Vagina (tissue), 2 donors: ENCODE results near the gene TOLLIP. TPM values are rescaled to one million over a fixed set of nuclear protein-coding genes. Genes with fewer than 3 reads are reported as not detected.
"Not testable (repeated sequence)": the region's sequence is repeated elsewhere in the genome, so short reads cannot be mapped to it uniquely, and the experiment has no call there.

Experiments
- DNase-seq, 2 donors: peaks; one replicate each; pipeline ENCODE4 v3.0.0-alpha.2; 2017; ENCODE audit errors: extremely low spot score in 2 of 2
- H3K27ac ChIP-seq: fragments of 200-600 bp; sonication (generic); one replicate; pipeline ENCODE4 v1.5.1; 2019
- H3K27me3 ChIP-seq: fragments of 200-600 bp; sonication (generic); one replicate; pipeline ENCODE4 v1.5.1; 2019
- H3K36me3 ChIP-seq, 2 donors: fragments of 200-600 bp; sonication (generic); one replicate each; pipeline ENCODE4 v1.5.1; 2017 to 2019
- H3K4me1 ChIP-seq: fragments of 200-600 bp; sonication (generic); one replicate; pipeline ENCODE4 v1.5.1; 2019
- H3K4me3 ChIP-seq, 2 donors: fragments of 200-600 bp; sonication (generic); 1 replicate in 1 of 2; 2 replicates in 1 of 2; pipeline ENCODE4 v1.5.1; 2016 to 2019
- H3K9me3 ChIP-seq: fragments of 200-600 bp; sonication (generic); one replicate; pipeline ENCODE4 v1.5.1; 2019
- POLR2A ChIP-seq, 2 donors: fragments of 450-650 bp; IDR thresholded peaks; one replicate each; pipeline ENCODE4 v1.6.1; 2017; ENCODE audit warnings: antibody characterized with exemption in 2 of 2, mild to moderate bottlenecking in 2 of 2, moderate library complexity in 2 of 2
- POLR2AphosphoS5 ChIP-seq, 2 donors: sonication (generic); formaldehyde crosslinking; IDR thresholded peaks; one replicate each; pipeline ENCODE4 v1.9.0; 2017; ENCODE audit warnings: antibody characterized with exemption in 2 of 2, mild to moderate bottlenecking in 2 of 2, low read depth in 1 of 2; ENCODE audit not compliant: insufficient read depth in 1 of 2
- intact Hi-C: fragments of 100-400 bp; cut with DNase I; formaldehyde crosslinking; loops from one replicate; pipeline ENCODE4 v1.15.1; 2023
- total RNA-seq: library from RNA; depleted of rRNA; stranded (reverse); fragments of >200 nt; gene quantifications from one replicate; pipeline ENCODE4 v1.2.3, GENCODE V29; 2016
- TF ChIP-seq, protein P1 (sequence below), 3 experiments: fragments of 450-650 bp in 2 of 3; fragments of 200-600 bp in 1 of 3; sonication (generic) in 1 of 3; IDR thresholded peaks; one replicate each; pipeline ENCODE4 v1.5.1; 2017 to 2019; ENCODE audit warnings: antibody characterized with exemption in 3 of 3, mild to moderate bottlenecking in 2 of 3, moderate library complexity in 2 of 3

TOLLIP gene
- total RNA-seq, 1 donor from 2014 or later: 52.5 TPM

DNA sequence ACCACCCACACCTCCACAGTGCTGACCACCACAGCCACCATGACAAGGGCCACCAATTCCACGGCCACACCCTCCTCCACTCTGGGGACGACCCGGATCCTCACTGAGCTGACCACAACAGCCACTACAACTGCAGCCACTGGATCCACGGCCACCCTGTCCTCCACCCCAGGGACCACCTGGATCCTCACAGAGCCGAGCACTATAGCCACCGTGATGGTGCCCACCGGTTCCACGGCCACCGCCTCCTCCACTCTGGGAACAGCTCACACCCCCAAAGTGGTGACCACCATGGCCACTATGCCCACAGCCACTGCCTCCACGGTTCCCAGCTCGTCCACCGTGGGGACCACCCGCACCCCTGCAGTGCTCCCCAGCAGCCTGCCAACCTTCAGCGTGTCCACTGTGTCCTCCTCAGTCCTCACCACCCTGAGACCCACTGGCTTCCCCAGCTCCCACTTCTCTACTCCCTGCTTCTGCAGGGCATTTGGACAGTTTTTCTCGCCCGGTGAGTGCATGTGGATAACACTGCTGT is 58.1 kb downstream of the TOLLIP start:
- intact Hi-C loops: no loop called here
- TF ChIP-seq, protein P1, sequence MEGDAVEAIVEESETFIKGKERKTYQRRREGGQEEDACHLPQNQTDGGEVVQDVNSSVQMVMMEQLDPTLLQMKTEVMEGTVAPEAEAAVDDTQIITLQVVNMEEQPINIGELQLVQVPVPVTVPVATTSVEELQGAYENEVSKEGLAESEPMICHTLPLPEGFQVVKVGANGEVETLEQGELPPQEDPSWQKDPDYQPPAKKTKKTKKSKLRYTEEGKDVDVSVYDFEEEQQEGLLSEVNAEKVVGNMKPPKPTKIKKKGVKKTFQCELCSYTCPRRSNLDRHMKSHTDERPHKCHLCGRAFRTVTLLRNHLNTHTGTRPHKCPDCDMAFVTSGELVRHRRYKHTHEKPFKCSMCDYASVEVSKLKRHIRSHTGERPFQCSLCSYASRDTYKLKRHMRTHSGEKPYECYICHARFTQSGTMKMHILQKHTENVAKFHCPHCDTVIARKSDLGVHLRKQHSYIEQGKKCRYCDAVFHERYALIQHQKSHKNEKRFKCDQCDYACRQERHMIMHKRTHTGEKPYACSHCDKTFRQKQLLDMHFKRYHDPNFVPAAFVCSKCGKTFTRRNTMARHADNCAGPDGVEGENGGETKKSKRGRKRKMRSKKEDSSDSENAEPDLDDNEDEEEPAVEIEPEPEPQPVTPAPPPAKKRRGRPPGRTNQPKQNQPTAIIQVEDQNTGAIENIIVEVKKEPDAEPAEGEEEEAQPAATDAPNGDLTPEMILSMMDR (IDR thresholded peaks at IDR 0.05): no peak
- no peak for TF ChIP-seq POLR2A (IDR thresholded peaks at IDR 0.05)
- TF ChIP-seq POLR2AphosphoS5 (IDR thresholded peaks at IDR 0.05; ENCODE audit: insufficient read depth in 1 of 2, low read depth in 1 of 2): no peak
- Histone ChIP-seq H3K27ac (no peak overlapping the region), H3K4me3 (no peak overlapping the region), H3K36me3 (no peaks in the 10 kb centered on the region), H3K27me3 (no peaks in the 10 kb centered on the region), H3K9me3 (no peaks in the 10 kb centered on the region), H3K4me1 (no peaks in the 10 kb centered on the region)
- DNase-seq: no peak

DNA sequence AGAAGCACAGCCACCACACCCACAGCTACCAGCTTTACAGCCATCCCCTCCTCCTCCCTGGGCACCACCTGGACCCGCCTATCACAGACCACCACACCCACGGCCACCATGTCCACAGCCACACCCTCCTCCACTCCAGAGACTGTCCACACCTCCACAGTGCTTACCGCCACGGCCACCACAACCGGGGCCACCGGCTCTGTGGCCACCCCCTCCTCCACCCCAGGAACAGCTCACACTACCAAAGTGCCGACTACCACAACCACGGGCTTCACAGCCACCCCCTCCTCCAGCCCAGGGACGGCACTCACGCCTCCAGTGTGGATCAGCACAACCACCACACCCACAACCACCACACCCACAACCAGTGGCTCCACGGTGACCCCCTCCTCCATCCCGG is 59.0 kb downstream of the TOLLIP start:
- H3K27me3 ChIP-seq, H3K27ac ChIP-seq, H3K4me3 ChIP-seq, H3K4me1 ChIP-seq, DNase-seq, H3K36me3 ChIP-seq, H3K9me3 ChIP-seq, intact Hi-C loops: not testable (repeated sequence)

DNA sequence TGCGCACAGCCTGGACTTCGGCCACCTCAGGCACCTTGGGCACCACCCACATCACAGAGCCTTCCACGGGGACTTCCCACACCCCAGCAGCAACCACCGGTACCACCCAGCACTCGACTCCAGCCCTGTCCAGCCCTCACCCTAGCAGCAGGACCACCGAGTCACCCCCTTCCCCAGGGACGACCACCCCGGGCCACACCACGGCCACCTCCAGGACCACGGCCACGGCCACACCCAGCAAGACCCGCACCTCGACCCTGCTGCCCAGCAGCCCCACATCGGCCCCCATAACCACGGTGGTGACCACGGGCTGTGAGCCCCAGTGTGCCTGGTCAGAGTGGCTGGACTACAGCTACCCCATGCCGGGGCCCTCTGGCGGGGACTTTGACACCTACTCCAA is 60.5 kb downstream of the TOLLIP start:
- H3K4me3 ChIP-seq, DNase-seq, H3K36me3 ChIP-seq, intact Hi-C loops, H3K27ac ChIP-seq, H3K27me3 ChIP-seq, H3K4me1 ChIP-seq, H3K9me3 ChIP-seq: not testable (repeated sequence)

DNA sequence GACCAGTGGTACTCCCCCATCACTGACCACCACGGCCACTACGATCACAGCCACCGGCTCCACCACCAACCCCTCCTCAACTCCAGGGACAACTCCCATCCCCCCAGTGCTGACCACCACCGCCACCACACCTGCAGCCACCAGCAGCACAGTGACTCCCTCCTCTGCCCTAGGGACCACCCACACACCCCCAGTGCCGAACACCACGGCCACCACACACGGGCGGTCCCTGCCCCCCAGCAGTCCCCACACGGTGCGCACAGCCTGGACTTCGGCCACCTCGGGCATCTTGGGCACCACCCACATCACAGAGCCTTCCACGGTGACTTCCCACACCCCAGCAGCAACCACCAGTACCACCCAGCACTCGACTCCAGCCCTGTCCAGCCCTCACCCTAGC is 62.4 kb downstream of the TOLLIP start:
- H3K27me3 ChIP-seq, H3K36me3 ChIP-seq, H3K9me3 ChIP-seq, H3K4me3 ChIP-seq, H3K27ac ChIP-seq, intact Hi-C loops, DNase-seq, H3K4me1 ChIP-seq: not testable (repeated sequence)

DNA sequence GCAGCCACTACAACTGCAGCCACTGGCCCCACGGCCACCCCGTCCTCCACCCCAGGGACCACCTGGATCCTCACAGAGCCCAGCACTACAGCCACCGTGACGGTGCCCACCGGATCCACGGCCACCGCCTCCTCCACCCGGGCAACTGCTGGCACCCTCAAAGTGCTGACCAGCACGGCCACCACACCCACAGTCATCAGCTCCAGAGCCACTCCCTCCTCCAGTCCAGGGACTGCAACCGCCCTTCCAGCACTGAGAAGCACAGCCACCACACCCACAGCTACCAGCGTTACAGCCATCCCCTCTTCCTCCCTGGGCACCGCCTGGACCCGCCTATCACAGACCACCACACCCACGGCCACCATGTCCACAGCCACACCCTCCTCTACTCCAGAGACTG is 63.1 kb downstream of the TOLLIP start:
- H3K4me3 ChIP-seq, H3K4me1 ChIP-seq, DNase-seq, intact Hi-C loops, H3K27ac ChIP-seq, H3K36me3 ChIP-seq, H3K9me3 ChIP-seq, H3K27me3 ChIP-seq: not testable (repeated sequence)

DNA sequence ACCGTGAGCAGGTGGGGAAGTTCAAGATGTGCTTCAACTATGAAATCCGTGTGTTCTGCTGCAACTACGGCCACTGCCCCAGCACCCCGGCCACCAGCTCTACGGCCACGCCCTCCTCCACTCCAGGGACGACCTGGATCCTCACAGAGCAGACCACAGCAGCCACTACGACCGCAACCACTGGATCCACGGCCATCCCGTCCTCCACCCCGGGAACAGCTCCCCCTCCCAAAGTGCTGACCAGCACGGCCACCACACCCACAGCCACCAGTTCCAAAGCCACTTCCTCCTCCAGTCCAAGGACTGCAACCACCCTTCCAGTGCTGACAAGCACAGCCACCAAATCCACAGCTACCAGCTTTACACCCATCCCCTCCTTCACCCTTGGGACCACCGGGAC is 63.7 kb downstream of the TOLLIP start:
- intact Hi-C loops, H3K9me3 ChIP-seq, DNase-seq, H3K4me3 ChIP-seq, H3K4me1 ChIP-seq, H3K27me3 ChIP-seq, H3K27ac ChIP-seq, H3K36me3 ChIP-seq: not testable (repeated sequence)

DNA sequence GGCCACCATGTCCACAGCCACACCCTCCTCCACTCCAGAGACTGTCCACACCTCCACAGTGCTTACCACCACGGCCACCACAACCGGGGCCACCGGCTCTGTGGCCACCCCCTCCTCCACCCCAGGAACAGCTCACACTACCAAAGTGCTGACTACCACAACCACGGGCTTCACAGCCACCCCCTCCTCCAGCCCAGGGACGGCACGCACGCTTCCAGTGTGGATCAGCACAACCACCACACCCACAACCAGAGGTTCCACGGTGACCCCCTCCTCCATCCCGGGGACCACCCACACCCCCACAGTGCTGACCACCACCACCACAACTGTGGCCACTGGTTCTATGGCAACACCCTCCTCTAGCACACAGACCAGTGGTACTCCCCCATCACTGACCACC is 64.9 kb downstream of the TOLLIP start:
- intact Hi-C loops, H3K4me3 ChIP-seq, H3K36me3 ChIP-seq, DNase-seq, H3K4me1 ChIP-seq, H3K27ac ChIP-seq, H3K9me3 ChIP-seq, H3K27me3 ChIP-seq: not testable (repeated sequence)

DNA sequence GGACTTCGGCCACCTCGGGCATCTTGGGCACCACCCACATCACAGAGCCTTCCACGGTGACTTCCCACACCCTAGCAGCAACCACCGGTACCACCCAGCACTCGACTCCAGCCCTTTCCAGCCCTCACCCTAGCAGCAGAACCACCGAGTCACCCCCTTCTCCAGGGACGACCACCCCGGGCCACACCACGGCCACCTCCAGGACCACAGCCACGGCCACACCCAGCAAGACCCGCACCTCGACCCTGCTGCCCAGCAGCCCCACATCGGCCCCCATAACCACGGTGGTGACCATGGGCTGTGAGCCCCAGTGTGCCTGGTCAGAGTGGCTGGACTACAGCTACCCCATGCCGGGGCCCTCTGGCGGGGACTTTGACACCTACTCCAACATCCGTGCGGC is 65.9 kb downstream of the TOLLIP start:
- H3K27me3 ChIP-seq, DNase-seq, intact Hi-C loops, H3K9me3 ChIP-seq, H3K27ac ChIP-seq, H3K4me3 ChIP-seq, H3K4me1 ChIP-seq, H3K36me3 ChIP-seq: not testable (repeated sequence)

DNA sequence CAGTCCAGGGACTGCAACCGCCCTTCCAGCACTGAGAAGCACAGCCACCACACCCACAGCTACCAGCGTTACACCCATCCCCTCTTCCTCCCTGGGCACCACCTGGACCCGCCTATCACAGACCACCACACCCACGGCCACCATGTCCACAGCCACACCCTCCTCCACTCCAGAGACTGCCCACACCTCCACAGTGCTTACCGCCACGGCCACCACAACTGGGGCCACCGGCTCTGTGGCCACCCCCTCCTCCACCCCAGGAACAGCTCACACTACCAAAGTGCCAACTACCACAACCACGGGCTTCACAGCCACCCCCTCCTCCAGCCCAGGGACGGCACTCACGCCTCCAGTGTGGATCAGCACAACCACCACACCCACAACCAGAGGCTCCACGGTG is 66.7 kb downstream of the TOLLIP start:
- H3K4me1 ChIP-seq, H3K36me3 ChIP-seq, H3K9me3 ChIP-seq, H3K27ac ChIP-seq, H3K27me3 ChIP-seq, H3K4me3 ChIP-seq, intact Hi-C loops, DNase-seq: not testable (repeated sequence)
